Small intestine (tissue), 7 donors: ENCODE measurements around the gene TREH. TPM values are rescaled to one million over a fixed set of nuclear protein-coding genes. Genes with fewer than 3 reads are reported as not detected.

Source experiments
- DNase-seq, 2 donors: peaks; one replicate each; pipeline versions ENCODE4 v3.0.0 to v3.0.0-alpha.2; 2013
- FAIRE-seq: peaks from 2 replicates; lab custom pipeline; 2012; peaks lifted over from hg19 to GRCh38; lab: Jason Lieb, UNC
- H3K27ac ChIP-seq, 3 donors: one replicate each; pipeline ENCODE4 v1.5.1; 2013; ENCODE audit warnings: low read length in 2 of 3, mild to moderate bottlenecking in 2 of 3, control low read depth in 1 of 3, inconsistent platforms in 1 of 3, low read depth in 1 of 3, moderate library complexity in 1 of 3
- H3K27me3 ChIP-seq, 3 donors: one replicate each; pipeline ENCODE4 v1.6.1; 2013; ENCODE audit warnings: low read length in 3 of 3, inconsistent platforms in 1 of 3; ENCODE audit not compliant: control insufficient read depth in 3 of 3, insufficient read depth in 3 of 3
- H3K36me3 ChIP-seq, 3 donors: one replicate each; pipeline ENCODE4 v1.6.1; 2013; ENCODE audit warnings: low read length in 3 of 3, inconsistent platforms in 1 of 3, low read depth in 1 of 3, mild to moderate bottlenecking in 1 of 3, moderate library complexity in 1 of 3; ENCODE audit not compliant: control insufficient read depth in 3 of 3, insufficient read depth in 2 of 3
- H3K4me1 ChIP-seq, 3 donors: one replicate each; pipeline ENCODE4 v1.6.1; 2013; ENCODE audit warnings: low read length in 2 of 3, inconsistent platforms in 1 of 3, low read depth in 1 of 3, mild to moderate bottlenecking in 1 of 3, moderate library complexity in 1 of 3; ENCODE audit not compliant: control insufficient read depth in 3 of 3, insufficient read depth in 2 of 3
- H3K4me3 ChIP-seq, 3 donors: one replicate each; pipeline ENCODE4 v1.5.1; 2013; ENCODE audit warnings: low read length in 3 of 3, control low read depth in 1 of 3, inconsistent platforms in 1 of 3, low read depth in 1 of 3, mild to moderate bottlenecking in 1 of 3, moderate library complexity in 1 of 3
- H3K9me3 ChIP-seq, 2 donors: one replicate each; pipeline ENCODE4 v1.6.1; 2013; ENCODE audit warnings: low read depth in 1 of 2, low read length in 1 of 2; ENCODE audit not compliant: control insufficient read depth in 2 of 2, insufficient read depth in 1 of 2
- WGBS, 3 donors: extraction: QIAGEN DNeasy Blood & Tissue Kit; methylation state at CpG; one replicate each; pipeline ENCODE4 v1.1.7; 2013; 5-methylcytosine and 5-hydroxymethylcytosine counted together
- polyA plus RNA-seq, 4 donors: library from polyadenylated mRNA; stranded (reverse) in 3 of 4; unstranded in 1 of 4; fragments of 200-250 nt in 3 of 4; fragments of 120-200 nt in 1 of 4; gene quantifications; one replicate each; pipeline versions ENCODE4 v1.2.1 to v1.2.3, GENCODE V29; 2013
- donor health status: healthy with polysubstance abuse.
- donor health status: control.
- donor health status: control.
- donor health status: Bipolar disorder and iron deficiency.
- donor health status: healthy.

TREH gene
- polyA plus RNA-seq, 4 donors, result 14.6 to 102 (median 76.3) TPM

DNA sequence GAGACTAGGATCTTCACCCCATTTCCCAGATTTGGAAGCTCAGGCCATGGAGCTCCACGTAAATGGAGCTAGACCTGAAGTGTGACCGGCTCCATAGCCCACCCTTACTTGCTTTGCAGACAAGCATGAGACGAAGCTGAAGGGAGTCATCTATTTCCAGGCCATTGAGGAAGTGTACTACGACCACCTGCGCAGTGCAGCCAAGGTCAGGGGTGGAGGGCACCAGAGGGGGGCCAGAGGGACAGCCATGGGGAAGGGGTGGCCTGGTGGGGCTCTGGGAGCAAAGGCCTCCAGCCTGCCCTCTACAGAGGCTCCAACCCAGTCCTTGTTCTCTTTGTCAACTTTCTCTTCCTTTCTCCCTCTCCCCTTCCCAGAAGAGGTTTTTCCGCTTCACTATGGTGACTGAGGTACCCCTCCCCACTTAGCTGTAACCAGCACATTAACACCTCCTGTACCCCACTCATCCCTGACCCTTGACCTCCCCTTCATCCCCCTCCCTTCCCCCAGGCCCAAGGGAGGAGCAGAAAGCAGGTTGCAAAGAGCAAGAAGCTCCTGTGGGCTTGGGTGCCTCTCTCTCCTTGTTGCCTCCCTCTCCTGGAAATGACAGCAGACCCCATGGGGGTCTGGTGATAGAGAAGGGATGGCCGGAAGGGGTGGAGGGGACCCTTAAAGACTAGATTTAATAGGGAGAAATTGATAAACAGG lies 23.8 kb downstream of the TREH start:
- no peak for DNase-seq
- WGBS, 3 donors, result 86 to 98% (median 95%) methylated on average over 7 of the region's 7 CpGs
- Histone ChIP-seq H3K36me3 (peaks cover 0 to 62% (median 0%) of the 10 kb centered on the region in 3 donors), H3K4me3 (no peak overlapping the region), H3K27me3 (no peaks in the 10 kb centered on the region), H3K9me3 (no peaks in the 10 kb centered on the region), H3K4me1 (peaks cover 0 to 15% (median 3%) of the 10 kb centered on the region in 3 donors), H3K27ac (no peak overlapping the region)
- no peak for FAIRE-seq

GRCh38 chr11:118653684-118654390 lies 25.6 kb downstream of the TREH start:
- FAIRE-seq (no peak), DNase-seq (no peak)
- no peaks in the 10 kb centered on the region for H3K9me3 ChIP-seq
- no peaks in the 10 kb centered on the region for H3K27me3 ChIP-seq
- peaks cover 0 to 67% (median 0%) of the 10 kb centered on the region in 3 donors for H3K36me3 ChIP-seq
- H3K27ac ChIP-seq, result no peak overlapping the region
- H3K4me1 ChIP-seq, result peaks cover 0 to 13% (median 6%) of the 10 kb centered on the region in 3 donors
- 88 to 91% (median 91%) methylated on average over 8 of the region's 8 CpGs for WGBS, 3 donors
- no peak overlapping the region for H3K4me3 ChIP-seq

DNA sequence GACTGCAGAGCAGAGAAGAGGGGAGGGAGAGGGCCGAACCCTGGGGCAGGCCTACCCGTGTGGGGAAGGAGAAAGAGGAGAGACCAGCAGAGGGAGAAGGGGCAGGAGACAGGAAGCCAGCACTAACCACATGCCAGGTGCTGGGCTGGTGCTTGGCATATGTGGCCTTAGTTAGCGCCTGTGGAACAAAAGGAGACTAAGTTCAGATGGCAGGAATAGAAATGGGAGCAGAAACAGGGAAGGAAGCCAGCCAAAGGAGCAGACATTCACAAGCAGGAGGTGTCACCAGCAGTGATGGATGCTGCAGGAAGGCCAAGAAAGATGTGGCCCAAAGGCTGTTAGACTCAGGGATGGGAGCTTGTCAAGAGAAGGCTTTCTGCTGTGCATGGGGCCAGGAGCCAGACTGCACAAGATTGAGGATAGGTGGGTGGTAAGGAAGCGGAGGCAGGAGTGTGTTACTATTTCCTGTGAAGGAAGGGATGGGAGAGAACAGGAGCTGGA lies 26.7 kb downstream of the TREH start:
- no peak for DNase-seq
- H3K27me3 ChIP-seq, result no peaks in the 10 kb centered on the region
- H3K27ac ChIP-seq, result no peak overlapping the region
- WGBS, 3 donors, result 57 to 83% (median 67%) methylated on average over 4 of the region's 4 CpGs
- H3K36me3 ChIP-seq, result peaks cover 0 to 68% (median 0%) of the 10 kb centered on the region in 3 donors
- peaks cover 0 to 13% (median 6%) of the 10 kb centered on the region in 3 donors for H3K4me1 ChIP-seq
- no peak for FAIRE-seq
- H3K9me3 ChIP-seq, result no peaks in the 10 kb centered on the region
- no peak overlapping the region for H3K4me3 ChIP-seq

GRCh38 chr11:118651820-118652219 lies 27.6 kb downstream of the TREH start:
- Histone ChIP-seq H3K36me3 (peaks cover 0 to 61% (median 0%) of the 10 kb centered on the region in 3 donors), H3K9me3 (no peaks in the 10 kb centered on the region)
- WGBS, 3 donors, result 90 to 93% (median 91%) methylated on average over 3 of the region's 3 CpGs

DNA sequence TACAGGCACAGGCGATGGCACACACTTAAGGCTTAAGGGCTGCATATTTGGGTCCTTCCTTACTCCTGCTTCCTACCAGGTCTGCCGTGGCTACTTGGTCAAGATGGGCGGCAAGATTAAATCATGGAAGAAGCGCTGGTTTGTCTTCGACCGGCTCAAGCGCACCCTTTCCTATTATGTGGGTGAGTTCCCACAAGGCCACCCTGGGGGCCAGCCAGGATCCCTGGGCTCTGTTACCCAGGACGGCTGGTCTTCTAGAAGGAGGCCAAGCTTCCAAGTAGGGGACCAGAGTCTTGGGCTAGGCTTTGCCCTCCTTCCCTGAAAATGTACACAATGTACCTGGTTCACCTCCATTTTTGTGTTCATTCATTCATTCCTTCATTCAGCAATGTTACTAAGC lies 29.1 kb downstream of the TREH start:
- H3K27ac ChIP-seq, result no peak overlapping the region
- H3K27me3 ChIP-seq, result no peaks in the 10 kb centered on the region
- whole genome bisulfite sequencing, 3 donors, result 94 to 98% (median 96%) methylated on average over 8 of the region's 8 CpGs
- FAIRE-seq, result no peak
- DNase-seq, result no peak
- H3K9me3 ChIP-seq, result no peaks in the 10 kb centered on the region
- H3K36me3 ChIP-seq, result peaks cover 0 to 54% (median 0%) of the 10 kb centered on the region in 3 donors
- no peak overlapping the region for H3K4me3 ChIP-seq
- peaks cover 0 to 13% (median 6%) of the 10 kb centered on the region in 3 donors for H3K4me1 ChIP-seq

More at GRCh38 chr11:118651820-118652219, 27.6 kb downstream of the TREH start:
- Histone ChIP-seq H3K27ac (no peak overlapping the region), H3K4me3 (no peak overlapping the region), H3K27me3 (no peaks in the 10 kb centered on the region), H3K4me1 (peaks cover 0 to 13% (median 6%) of the 10 kb centered on the region in 3 donors)
- DNase-seq, result no peak
- FAIRE-seq, result no peak

DNA sequence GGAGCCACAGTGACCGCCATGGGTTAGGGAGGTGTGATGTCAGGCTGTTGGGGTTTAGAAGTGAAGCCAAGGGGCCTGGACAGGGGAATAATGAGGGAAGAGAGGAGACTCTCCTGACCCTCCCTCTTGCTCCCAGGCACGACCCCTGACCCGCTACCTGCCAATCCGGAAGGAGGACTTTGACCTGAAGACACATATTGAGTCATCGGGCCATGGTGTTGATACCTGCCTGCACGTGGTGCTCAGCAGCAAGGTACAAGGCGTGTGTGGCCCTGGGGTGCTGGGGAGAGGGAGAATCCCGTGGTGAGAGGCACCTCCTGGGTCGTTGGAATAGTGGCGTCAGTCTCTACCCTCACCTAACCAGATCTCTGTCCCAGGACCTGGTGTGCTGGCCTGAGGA lies 29.5 kb downstream of the TREH start:
- Histone ChIP-seq H3K36me3 (peaks cover 0 to 57% (median 0%) of the 10 kb centered on the region in 3 donors), H3K27me3 (no peaks in the 10 kb centered on the region), H3K27ac (no peak overlapping the region), H3K9me3 (no peaks in the 10 kb centered on the region), H3K4me1 (peaks cover 0 to 13% (median 6%) of the 10 kb centered on the region in 3 donors), H3K4me3 (no peak overlapping the region)
- whole genome bisulfite sequencing, 3 donors, result 34 to 72% (median 54%) methylated on average over 10 of the region's 10 CpGs
- FAIRE-seq (no peak), DNase-seq (peak; percentile 80 to 83)

DNA sequence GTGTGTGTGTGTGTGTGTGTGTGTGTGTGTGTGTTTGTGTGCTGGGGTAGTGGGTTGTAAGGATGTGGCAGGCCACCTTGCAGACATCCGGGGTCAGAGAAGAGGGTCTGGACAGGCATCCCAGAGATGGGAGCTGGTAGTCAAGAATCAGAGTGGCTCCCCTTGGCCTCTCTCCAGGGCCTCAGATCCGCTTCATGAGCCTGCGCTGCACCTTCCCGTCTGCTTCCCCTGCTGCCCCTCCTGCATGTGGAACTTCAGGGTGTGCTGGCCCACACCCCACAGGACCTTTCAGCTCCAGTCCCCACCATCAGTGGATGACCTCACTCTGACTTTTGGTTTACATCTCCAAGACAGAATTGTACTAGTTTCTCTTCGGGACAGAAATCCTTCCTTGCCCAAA lies 31.2 kb downstream of the TREH start:
- Histone ChIP-seq H3K36me3 (peaks cover 0 to 70% (median 0%) of the 10 kb centered on the region in 3 donors), H3K4me1 (peaks cover 0 to 16% (median 6%) of the 10 kb centered on the region in 3 donors), H3K4me3 (no peak overlapping the region), H3K27me3 (no peaks in the 10 kb centered on the region), H3K27ac (no peak overlapping the region), H3K9me3 (no peaks in the 10 kb centered on the region)
- FAIRE-seq (no peak), DNase-seq (no peak)
- WGBS, 3 donors, result 71 to 94% (median 91%) methylated on average over 5 of the region's 5 CpGs

DNA sequence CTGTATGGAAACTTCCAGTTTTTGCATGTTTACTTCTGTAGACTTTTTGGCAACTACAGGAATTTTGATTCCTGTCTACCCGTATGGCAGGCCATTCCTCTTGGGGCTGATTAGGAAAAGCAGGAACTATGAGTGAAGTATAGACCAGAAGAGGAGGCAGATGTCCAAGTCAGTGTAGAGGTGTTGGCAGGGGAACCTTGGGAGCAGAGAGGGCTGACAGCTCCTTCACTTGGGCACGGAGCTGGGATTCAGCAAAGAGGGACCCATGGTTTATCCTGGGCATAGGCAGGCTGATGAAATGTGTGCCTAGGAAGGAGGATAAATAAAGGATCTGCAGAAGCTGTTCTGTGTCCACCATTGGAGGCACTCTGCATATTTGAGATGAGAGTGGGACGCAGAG lies 33.1 kb downstream of the TREH start:
- Histone ChIP-seq H3K27ac (no peak overlapping the region), H3K4me1 (peaks cover 0 to 35% (median 11%) of the 10 kb centered on the region in 3 donors), H3K36me3 (peaks cover 0 to 70% (median 0%) of the 10 kb centered on the region in 3 donors), H3K4me3 (no peak overlapping the region), H3K27me3 (no peaks in the 10 kb centered on the region), H3K9me3 (no peaks in the 10 kb centered on the region)
- DNase-seq (no peak), FAIRE-seq (no peak)
- 70 to 81% (median 76%) methylated on average over 3 of the region's 3 CpGs for WGBS, 3 donors
